D721Med (cell line): ENCODE results near the gene HAPLN2.

Experiments used
- DNase-seq: peaks from one replicate; pipeline ENCODE4 v3.0.0; 2011; ENCODE audit warnings: low spot score; ENCODE audit not compliant: insufficient read length
- FAIRE-seq: peaks from 2 replicates; lab custom pipeline; 2011; peaks lifted over from hg19 to GRCh38; lab: Jason Lieb, UNC
- CTCF ChIP-seq: IDR thresholded peaks from 2 replicates; pipeline ENCODE4 v1.5.1; 2012; ENCODE audit warnings: mild to moderate bottlenecking, control low read depth; ENCODE audit not compliant: insufficient read depth; ENCODE audit errors: missing control alignments

The HAPLN2 gene

GRCh38 chr1:156664767-156665411 is 45.7 kb downstream of the HAPLN2 start:
- no peak for DNase-seq
- FAIRE-seq = no peak
- no peak for TF ChIP-seq CTCF

GRCh38 chr1:156665539-156665938 is 46.3 kb downstream of the HAPLN2 start:
- FAIRE-seq = no peak
- no peak for DNase-seq
- TF ChIP-seq CTCF = no peak

- DNase-seq (no peak), FAIRE-seq (no peak)
- no peak for TF ChIP-seq CTCF
These were observed 47.8 kb downstream of the HAPLN2 start for GRCh38 chr1:156666862-156667609.

- DNase-seq = no peak
- TF ChIP-seq CTCF = no peak
- no peak for FAIRE-seq
These were observed 48.4 kb downstream of the HAPLN2 start for GRCh38 chr1:156667610-156667967.

- TF ChIP-seq CTCF = no peak
These were observed 48.9 kb downstream of the HAPLN2 start for GRCh38 chr1:156667968-156668709.

GRCh38 chr1:156668801-156669637 is 49.8 kb downstream of the HAPLN2 start:
- DNase-seq = no peak
- TF ChIP-seq CTCF = no peak

More at GRCh38 chr1:156667968-156668709, 48.9 kb downstream of the HAPLN2 start:
- FAIRE-seq (no peak), DNase-seq (no peak)

More at GRCh38 chr1:156668801-156669637, 49.8 kb downstream of the HAPLN2 start:
- FAIRE-seq = no peak
